ENCODE results near the gene S100A10. TPM values are rescaled to one million over a fixed set of nuclear protein-coding genes. Genes with fewer than 3 reads are reported as not detected.

Gene S100A10
- total and polyA plus RNA-seq, 2 of the 4 experiments (the other 2 are of a cell fraction): 86.0 to 277 TPM

GRCh38 chr1:151953409-151954094, 40.1 kb downstream of the S100A10 start:
- ChIA-PET CTCF (interaction anchor here (1.2 kb wide), 1 partner anchor 17 kb away, joined by 4 read pairs; no protein-coding TSS in a partner anchor), POLR2A (ENCODE audit: unreplicated experiment) (interaction anchor here (0.6 kb wide), 1 partner anchor 9 kb away, joined by 3 read pairs; no protein-coding TSS in a partner anchor)
- H2AK5ac ChIP-seq (ENCODE audit: low read depth, low read length): no peak overlapping the region
- H3K14ac ChIP-seq (replicated peaks; ENCODE audit: low read depth, low read length): no peak overlapping the region
- no peak overlapping the region for H4K91ac ChIP-seq (ENCODE audit: insufficient read depth, low read depth, low read length)
- no peak overlapping the region for H3K27ac ChIP-seq (ENCODE audit: insufficient read depth, low read length)
- no peak overlapping the region for H2BK20ac ChIP-seq (ENCODE audit: low read depth, low read length)
- H3K79me1 ChIP-seq (ENCODE audit: low read depth in 1 of 2, low read length in 2 of 2): no peaks in the 10 kb centered on the region
- no peak overlapping the region for H3K56ac ChIP-seq (ENCODE audit: extremely low read depth, insufficient read depth, low read length)
- H2AK9ac ChIP-seq (replicated peaks; ENCODE audit: low read depth, low read length, poor library complexity): no peak overlapping the region
- H3K9ac ChIP-seq (ENCODE audit: low read depth, low read length): no peak overlapping the region
- no peak for TF ChIP-seq CTCF (conservative IDR thresholded peaks at IDR 0.05; ENCODE audit: low read depth, low read length)
- TF ChIP-seq FOS (IDR thresholded peaks at IDR 0.05; ENCODE audit: low read depth, low read length): no peak
- no peak for TF ChIP-seq MXI1 (IDR thresholded peaks at IDR 0.05; ENCODE audit: borderline replicate concordance, low read depth, low read length)
- no peak for TF ChIP-seq BHLHE40 (IDR thresholded peaks at IDR 0.05; ENCODE audit: low read depth, low read length)
- no peaks in the 10 kb centered on the region for H3K27me3 ChIP-seq (ENCODE audit: control insufficient read depth, insufficient read depth, low read length)
- no peak overlapping the region for H3K4me3 ChIP-seq (ENCODE audit: insufficient read depth, low read depth, low read length)
- H3K9me1 ChIP-seq (ENCODE audit: insufficient read depth, low read length): no peaks in the 10 kb centered on the region
- WGBS, 2 experiments (ENCODE audit: extremely low coverage in 2 of 2, insufficient read length in 1 of 2): 92% methylated on average over 5 of the region's 7 CpGs; no CpG with 5 or more reads in 1 of the 2 experiments
- no peak overlapping the region for H4K5ac ChIP-seq (ENCODE audit: low read depth, low read length)
- no peaks in the 10 kb centered on the region for H3K9me3 ChIP-seq (ENCODE audit: control insufficient read depth, insufficient read depth, low read length)
- ATAC-seq (ENCODE audit: low read depth) (no peak), DNase-seq (no peak)
- no peaks in the 10 kb centered on the region for H3K36me3 ChIP-seq (ENCODE audit: control insufficient read depth, insufficient read depth, low read length)
- H3K4me2 ChIP-seq (ENCODE audit: low read depth, low read length): no peak overlapping the region
- H4K20me1 ChIP-seq (ENCODE audit: insufficient read depth, low read length): no peaks in the 10 kb centered on the region
- no peak overlapping the region for H2BK120ac ChIP-seq (ENCODE audit: low read depth, low read length)
- no peak overlapping the region for H3K23ac ChIP-seq (ENCODE audit: low read depth, low read length)
- dilution Hi-C loops (cut with HindIII; ENCODE audit: low sequenced_read_pairs, unreplicated experiment): no loop called here
- H2BK5ac ChIP-seq (ENCODE audit: low read depth, low read length, poor library complexity, severe bottlenecking): no peak overlapping the region
- in situ Hi-C loops (cut with MboI; ENCODE audit: low sequenced_read_pairs): no loop called here
- H2BK15ac ChIP-seq (ENCODE audit: low read depth, low read length): no peak overlapping the region
- no peak overlapping the region for H4K8ac ChIP-seq (ENCODE audit: low read depth in 2 of 2, low read length in 2 of 2)
- BruUV-seq (replicated peaks): no TSS peak
- H3K4ac ChIP-seq (ENCODE audit: low read depth, low read length): no peak overlapping the region
- intact Hi-C loops (cut with micrococcal nuclease): no loop called here
- H2AFZ ChIP-seq (replicated peaks; ENCODE audit: low read length, poor library complexity): no peak overlapping the region
- H3K18ac ChIP-seq (ENCODE audit: low read depth, low read length): no peak overlapping the region
- no peaks in the 10 kb centered on the region for H3K4me1 ChIP-seq (ENCODE audit: control insufficient read depth, insufficient read depth, low read length)

Measured in IMR-90 (cell line).